ENCODE results near the gene TBC1D22A.
"Not testable (repeated sequence)": the region's sequence is repeated elsewhere in the genome, so short reads cannot be mapped to it uniquely, and the experiment has no call there.

DNA sequence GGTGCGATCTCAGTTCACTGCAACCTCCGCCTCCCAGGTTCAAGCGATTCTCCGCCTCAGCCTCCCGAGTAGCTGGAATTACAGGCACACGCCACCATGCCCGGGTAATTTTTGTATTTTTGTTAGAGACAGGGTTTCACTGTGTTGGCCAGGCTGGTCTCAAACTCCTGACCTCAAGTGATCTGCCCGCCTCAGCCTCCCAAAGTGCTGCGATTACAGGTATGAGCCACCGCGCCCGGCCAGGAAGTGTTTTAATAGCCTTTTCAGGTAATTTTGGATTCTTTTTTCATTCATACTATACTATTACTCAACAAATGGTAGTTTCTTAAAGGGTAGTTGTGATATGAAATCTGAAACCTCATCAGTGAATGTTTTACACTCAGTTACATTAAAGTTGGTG lies 216.2 kb downstream of the TBC1D22A start:
- not testable (repeated sequence) for TF ChIP-seq POLR2A (IDR thresholded peaks at IDR 0.05)
- TF ChIP-seq, protein P1, sequence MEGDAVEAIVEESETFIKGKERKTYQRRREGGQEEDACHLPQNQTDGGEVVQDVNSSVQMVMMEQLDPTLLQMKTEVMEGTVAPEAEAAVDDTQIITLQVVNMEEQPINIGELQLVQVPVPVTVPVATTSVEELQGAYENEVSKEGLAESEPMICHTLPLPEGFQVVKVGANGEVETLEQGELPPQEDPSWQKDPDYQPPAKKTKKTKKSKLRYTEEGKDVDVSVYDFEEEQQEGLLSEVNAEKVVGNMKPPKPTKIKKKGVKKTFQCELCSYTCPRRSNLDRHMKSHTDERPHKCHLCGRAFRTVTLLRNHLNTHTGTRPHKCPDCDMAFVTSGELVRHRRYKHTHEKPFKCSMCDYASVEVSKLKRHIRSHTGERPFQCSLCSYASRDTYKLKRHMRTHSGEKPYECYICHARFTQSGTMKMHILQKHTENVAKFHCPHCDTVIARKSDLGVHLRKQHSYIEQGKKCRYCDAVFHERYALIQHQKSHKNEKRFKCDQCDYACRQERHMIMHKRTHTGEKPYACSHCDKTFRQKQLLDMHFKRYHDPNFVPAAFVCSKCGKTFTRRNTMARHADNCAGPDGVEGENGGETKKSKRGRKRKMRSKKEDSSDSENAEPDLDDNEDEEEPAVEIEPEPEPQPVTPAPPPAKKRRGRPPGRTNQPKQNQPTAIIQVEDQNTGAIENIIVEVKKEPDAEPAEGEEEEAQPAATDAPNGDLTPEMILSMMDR (IDR thresholded peaks at IDR 0.05): not testable (repeated sequence)
